Nephron progenitor cell (in vitro differentiated cells): ENCODE data around the gene UBAC2.
A peak's percentile ranks its signal among the peaks of the same experiment; 100 is the strongest.

Experiments used
- DNase-seq: peaks from one replicate; pipeline ENCODE4 v3.0.0; 2021
- H3K27ac Mint-ChIP-seq: 2 replicates; pipeline ENCODE4 v1.8.0; 2021; ENCODE audit warnings: mild to moderate bottlenecking, moderate library complexity, mixed read lengths
- H3K27me3 Mint-ChIP-seq: 2 replicates; pipeline ENCODE4 v1.8.0; 2021; ENCODE audit warnings: mild to moderate bottlenecking, low read depth, mixed read lengths; ENCODE audit not compliant: poor library complexity
- H3K36me3 Mint-ChIP-seq: 2 replicates; pipeline ENCODE4 v1.8.0; 2021; ENCODE audit warnings: low read depth, mixed read lengths
- H3K4me1 Mint-ChIP-seq: 2 replicates; pipeline ENCODE4 v1.8.0; 2021; ENCODE audit warnings: mixed read lengths
- H3K4me3 Mint-ChIP-seq: 2 replicates; pipeline ENCODE4 v1.8.0; 2021; ENCODE audit warnings: mild to moderate bottlenecking, moderate library complexity, mixed read lengths
- H3K9me3 Mint-ChIP-seq: 2 replicates; pipeline ENCODE4 v1.8.0; 2021; ENCODE audit warnings: mild to moderate bottlenecking, moderate library complexity, mixed read lengths
- TF ChIP-seq, protein P1 (sequence below): fragments of 200-600 bp; sonication (generic); IDR thresholded peaks from 2 replicates; pipeline ENCODE4 v1.5.0; 2021; ENCODE audit warnings: antibody characterized with exemption

UBAC2 gene

GRCh38 chr13:99361197-99361596 lies 160.5 kb downstream of the UBAC2 start:
- Mint-ChIP-seq H3K36me3 (peaks cover 66% of the 10 kb centered on the region), H3K27ac (no peak overlapping the region), H3K4me1 (peaks cover 44% of the 10 kb centered on the region), H3K27me3 (no peaks in the 10 kb centered on the region), H3K4me3 (no peak overlapping the region), H3K9me3 (no peaks in the 10 kb centered on the region)
- TF ChIP-seq, protein P1, sequence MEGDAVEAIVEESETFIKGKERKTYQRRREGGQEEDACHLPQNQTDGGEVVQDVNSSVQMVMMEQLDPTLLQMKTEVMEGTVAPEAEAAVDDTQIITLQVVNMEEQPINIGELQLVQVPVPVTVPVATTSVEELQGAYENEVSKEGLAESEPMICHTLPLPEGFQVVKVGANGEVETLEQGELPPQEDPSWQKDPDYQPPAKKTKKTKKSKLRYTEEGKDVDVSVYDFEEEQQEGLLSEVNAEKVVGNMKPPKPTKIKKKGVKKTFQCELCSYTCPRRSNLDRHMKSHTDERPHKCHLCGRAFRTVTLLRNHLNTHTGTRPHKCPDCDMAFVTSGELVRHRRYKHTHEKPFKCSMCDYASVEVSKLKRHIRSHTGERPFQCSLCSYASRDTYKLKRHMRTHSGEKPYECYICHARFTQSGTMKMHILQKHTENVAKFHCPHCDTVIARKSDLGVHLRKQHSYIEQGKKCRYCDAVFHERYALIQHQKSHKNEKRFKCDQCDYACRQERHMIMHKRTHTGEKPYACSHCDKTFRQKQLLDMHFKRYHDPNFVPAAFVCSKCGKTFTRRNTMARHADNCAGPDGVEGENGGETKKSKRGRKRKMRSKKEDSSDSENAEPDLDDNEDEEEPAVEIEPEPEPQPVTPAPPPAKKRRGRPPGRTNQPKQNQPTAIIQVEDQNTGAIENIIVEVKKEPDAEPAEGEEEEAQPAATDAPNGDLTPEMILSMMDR = no peak
- DNase-seq = no peak

- peaks cover 41% of the 10 kb centered on the region for H3K4me1 Mint-ChIP-seq
- no peak overlapping the region for H3K4me3 Mint-ChIP-seq
- H3K36me3 Mint-ChIP-seq = peaks cover 56% of the 10 kb centered on the region
- H3K27me3 Mint-ChIP-seq = no peaks in the 10 kb centered on the region
- H3K9me3 Mint-ChIP-seq = no peaks in the 10 kb centered on the region
- TF ChIP-seq, protein P1 = no peak
- no peak overlapping the region for H3K27ac Mint-ChIP-seq
- no peak for DNase-seq
Observed at GRCh38 chr13:99362362-99362761, 161.7 kb downstream of the UBAC2 start.

DNA sequence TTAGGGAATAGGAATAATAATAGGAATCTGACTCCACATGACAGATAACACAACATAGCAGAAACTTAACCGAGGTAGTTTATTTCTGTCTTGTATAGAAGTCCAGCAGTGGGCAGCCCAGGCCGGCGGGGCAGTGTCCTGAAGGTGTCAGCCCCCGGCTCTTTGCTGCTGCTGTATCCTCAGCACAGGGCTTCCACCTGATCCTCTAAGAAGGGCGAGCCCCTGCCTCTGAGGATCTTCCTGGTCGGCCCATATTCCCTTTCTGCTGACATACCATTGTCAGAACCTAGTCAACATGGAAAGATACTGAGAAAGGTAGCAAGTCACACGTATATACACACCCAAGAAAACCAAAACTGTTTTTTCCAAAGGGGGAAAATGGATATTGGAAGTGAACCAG lies 162.7 kb downstream of the UBAC2 start:
- no peaks in the 10 kb centered on the region for H3K9me3 Mint-ChIP-seq
- H3K27ac Mint-ChIP-seq = peak overlapping the region; percentile 41
- H3K4me1 Mint-ChIP-seq = peaks cover 43% of the 10 kb centered on the region
- no peak overlapping the region for H3K4me3 Mint-ChIP-seq
- no peak for DNase-seq
- H3K36me3 Mint-ChIP-seq = peaks cover 57% of the 10 kb centered on the region
- TF ChIP-seq, protein P1 = no peak
- no peaks in the 10 kb centered on the region for H3K27me3 Mint-ChIP-seq

DNA sequence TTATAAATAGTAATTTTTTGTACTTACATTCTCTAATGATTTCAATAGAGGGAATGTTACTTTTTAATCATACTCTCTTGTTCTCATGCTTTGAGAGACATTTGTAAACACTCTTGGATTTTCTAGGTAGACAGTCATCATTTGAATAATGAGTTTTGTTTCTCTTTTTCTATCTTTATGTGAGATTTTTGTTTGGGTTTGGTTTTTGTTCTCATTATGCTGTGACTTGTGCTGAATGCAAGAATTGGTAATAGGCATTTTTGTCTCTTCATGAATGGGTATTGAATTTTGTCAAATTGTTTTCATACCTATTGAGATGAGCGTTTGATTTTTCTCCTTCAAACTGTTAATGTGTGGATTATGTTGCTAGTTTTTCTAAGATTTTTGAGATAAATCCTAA lies 163.3 kb downstream of the UBAC2 start:
- Mint-ChIP-seq H3K4me3 (no peak overlapping the region), H3K9me3 (no peaks in the 10 kb centered on the region), H3K27me3 (no peaks in the 10 kb centered on the region), H3K27ac (no peak overlapping the region), H3K36me3 (peaks cover 56% of the 10 kb centered on the region), H3K4me1 (peaks cover 41% of the 10 kb centered on the region)
- DNase-seq = no peak
- TF ChIP-seq, protein P1 = no peak

DNA sequence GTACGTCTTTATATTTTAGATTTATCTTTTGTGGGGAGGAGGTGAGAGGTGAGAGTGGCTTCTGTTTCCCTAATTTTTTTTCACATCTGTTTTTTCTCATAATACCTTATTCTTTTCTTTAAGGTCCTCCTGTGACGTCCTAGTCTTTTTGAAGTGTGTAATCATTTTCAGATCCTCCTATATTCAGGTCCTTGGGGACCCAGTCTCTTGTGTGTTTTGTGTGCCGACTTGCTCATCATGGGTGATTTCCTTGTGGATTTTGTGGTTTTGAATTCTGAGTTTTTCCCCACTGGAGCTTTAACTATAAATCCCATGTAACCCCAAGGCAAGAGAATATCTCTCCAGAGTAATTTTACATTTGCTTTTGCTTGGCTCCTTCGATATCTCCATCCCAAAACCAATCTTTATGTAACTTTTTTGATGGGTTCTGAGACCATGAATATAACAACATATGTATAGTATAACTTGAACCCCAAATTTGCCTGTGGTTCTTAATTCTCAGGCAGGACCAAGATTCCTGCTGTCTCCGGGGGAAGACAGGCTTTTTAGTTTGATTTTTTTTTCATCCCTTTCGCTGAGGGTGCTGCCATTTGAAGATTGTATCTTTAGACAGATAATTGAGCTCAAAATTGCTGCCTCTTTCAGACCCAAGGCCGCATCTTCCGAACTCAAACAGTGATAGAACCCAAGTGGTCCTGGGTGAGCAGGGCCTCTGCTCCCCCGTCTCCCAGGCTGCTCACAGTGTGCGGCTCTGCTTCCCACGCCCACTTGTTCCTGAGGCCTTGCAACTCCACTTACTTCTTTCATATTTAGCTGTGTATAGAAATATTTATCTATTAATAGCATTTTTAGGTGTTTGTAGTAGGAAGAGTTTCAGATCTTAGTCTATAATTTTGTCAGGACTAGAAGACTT lies 165.7 kb downstream of the UBAC2 start:
- Mint-ChIP-seq H3K36me3 (peaks cover 52% of the 10 kb centered on the region), H3K9me3 (no peaks in the 10 kb centered on the region), H3K4me1 (peaks cover 35% of the 10 kb centered on the region), H3K27me3 (no peaks in the 10 kb centered on the region), H3K27ac (peak overlapping the region; percentile 67), H3K4me3 (no peak overlapping the region)
- TF ChIP-seq, protein P1 = no peak
- DNase-seq = no peak
